ENCODE results near the gene RHOV.
"Not testable (repeated sequence)": the region's sequence is repeated elsewhere in the genome, so short reads cannot be mapped to it uniquely, and the experiment has no call there.

Gene RHOV

GRCh38 chr15:40871749-40872617 is 2.1 kb downstream of the RHOV start:
- no peak for DNase-seq

DNA sequence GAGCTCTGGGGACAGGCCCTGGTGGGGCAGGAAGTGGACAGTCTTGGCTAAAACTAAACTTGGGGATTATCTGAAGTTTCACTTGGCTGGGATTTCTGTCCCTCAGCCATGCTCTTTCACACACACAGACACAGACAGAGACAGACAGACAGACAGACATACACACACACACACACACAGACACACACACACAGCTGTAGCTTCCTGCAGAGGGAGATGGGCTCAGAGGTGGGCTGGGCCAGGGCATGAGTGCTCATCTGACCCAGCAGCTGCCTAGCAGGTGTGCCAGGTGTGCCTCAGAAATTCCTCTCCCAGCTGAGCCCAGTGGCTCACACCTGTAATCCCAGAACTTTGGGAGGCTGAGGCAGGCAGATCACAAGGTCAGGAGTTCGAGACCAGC is 3.3 kb downstream of the RHOV start:
- DNase-seq = no peak

DNA sequence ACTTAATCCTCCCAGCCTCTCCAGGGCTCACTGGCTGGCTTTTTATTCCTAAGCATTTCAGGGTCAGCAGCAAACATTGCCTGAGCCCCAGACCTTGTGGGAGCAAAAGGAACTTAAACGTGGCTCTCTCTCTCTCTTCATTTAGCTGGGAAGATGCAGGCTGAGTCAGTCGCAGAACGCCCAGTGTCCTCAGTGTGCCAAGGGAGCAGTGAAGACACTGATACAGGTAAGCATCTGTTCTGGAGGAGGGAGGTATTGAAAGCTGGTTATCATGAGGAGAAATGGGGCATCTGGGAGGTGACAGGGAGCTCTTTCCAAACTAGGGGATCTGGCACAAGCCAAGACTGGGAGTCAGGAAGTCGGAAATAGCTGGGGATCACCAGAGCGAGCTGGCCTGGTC is 4.3 kb downstream of the RHOV start:
- DNase-seq = no peak

- no peak for DNase-seq
Observed at GRCh38 chr15:40867199-40867598, 6.8 kb downstream of the RHOV start.

DNA sequence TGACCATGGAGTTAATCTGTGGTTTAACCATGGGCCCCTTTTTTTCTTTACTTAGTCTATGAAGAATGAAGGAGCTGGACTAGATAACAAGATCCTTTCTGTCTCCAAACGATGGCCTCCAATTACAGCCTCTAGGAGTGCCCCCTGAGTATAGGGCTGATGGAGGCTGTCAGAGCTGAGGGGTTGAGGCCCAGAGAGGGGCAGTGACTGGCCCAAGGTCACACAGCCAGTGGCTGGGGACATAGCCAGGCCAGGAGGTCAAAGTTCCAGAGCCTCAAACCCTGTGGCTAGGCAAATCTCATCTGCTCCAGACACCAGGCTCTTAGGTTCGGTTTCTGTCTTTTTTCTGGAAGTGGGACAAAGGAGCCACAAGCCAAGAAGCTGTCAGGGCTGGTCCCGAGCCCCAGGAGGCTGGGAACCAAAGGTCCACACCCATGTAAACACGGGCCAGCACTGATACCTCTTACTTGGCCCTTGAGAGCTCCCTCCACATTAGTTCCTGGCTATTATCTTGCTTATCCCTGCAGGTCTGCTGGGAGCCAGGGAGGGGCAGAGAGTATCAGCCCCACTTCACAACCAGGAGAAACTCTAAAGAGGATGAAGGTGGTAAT is 10.3 kb downstream of the RHOV start:
- DNase-seq = no peak

GRCh38 chr15:40861147-40861546 is 12.9 kb downstream of the RHOV start:
- DNase-seq = not testable (repeated sequence)

DNA sequence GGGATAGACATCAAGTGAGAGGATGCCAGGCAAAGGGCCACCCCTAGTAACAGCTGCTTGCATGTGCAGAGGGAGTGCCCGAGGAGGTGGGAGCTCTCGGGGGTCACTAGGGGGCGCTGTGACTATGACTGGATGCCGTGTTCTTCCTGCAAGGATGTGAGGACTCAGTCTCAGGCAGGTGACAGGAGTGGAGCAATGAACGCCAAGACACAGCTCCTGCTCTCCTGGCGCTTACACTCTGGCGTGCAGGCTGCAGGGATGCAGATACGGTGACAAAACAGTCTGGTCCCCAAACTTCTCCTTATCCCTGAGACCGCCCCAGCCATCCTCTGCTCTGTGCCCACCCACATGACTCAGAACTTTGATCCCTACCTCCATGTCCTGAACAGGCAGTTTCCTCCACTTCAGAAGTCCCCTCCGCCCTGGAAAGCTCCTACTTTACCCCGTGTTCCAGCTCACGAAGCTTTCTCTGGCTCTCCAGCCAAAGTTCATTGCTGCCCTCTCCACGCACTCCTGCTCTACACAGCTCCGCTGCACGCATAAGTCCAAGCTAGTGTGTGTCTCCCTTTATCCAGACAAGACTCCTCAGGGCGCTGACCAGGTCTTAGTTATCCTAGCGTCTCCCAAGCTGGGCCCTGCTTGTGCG is 14.7 kb downstream of the RHOV start:
- DNase-seq = peak; percentile 13

- DNase-seq = no peak
Observed at GRCh38 chr15:40858706-40859105, 15.3 kb downstream of the RHOV start.

DNA sequence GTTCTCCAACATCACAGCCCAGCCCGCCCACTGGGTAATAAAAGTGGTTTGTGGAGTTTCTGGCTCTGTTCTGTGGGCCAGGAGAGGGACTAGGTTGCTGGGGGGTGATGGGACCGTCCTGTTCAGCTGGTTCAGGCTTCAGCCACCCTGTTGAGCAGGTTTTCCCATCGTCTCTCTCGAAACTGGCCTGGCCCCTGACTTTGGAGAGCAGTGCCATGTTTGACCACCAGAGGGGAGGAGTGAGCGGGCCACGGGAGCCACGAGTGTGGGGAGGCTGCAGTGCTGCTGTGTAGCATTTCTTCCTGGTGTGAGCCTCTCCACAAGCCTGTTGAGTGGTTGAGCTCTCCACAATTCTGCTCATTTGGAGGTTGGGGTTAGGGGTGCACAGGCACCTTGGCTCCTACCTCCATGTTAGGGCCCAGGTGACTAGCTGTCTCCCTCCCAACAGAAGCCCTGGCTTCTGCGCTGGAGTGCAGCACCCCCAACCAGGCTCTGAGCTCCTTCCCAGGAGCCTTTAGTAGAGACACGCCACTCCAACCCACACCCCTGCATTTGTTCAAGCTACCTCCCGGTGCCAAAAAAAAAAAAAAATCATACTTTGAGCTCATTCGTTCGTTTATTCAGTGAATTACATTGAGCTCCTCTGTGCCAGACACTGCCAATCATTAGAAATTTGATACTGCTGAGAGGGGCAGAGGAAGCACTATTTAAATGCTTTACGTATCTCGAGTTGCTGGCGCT is 16.3 kb downstream of the RHOV start:
- no peak for DNase-seq

DNA sequence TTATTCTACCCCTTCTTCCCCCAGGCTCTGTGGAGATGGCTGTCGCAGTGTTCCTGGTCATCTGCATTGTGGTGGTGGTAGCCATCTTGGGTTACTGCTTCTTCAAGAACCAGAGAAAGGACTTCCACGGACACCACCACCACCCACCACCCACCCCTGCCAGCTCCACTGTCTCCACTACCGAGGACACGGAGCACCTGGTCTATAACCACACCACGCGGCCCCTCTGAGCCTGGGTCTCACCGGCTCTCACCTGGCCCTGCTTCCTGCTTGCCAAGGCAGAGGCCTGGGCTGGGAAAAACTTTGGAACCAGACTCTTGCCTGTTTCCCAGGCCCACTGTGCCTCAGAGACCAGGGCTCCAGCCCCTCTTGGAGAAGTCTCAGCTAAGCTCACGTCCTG is 17.3 kb downstream of the RHOV start:
- no peak for DNase-seq

GRCh38 chr15:40855706-40856234 is 18.3 kb downstream of the RHOV start:
- no peak for DNase-seq

DNA sequence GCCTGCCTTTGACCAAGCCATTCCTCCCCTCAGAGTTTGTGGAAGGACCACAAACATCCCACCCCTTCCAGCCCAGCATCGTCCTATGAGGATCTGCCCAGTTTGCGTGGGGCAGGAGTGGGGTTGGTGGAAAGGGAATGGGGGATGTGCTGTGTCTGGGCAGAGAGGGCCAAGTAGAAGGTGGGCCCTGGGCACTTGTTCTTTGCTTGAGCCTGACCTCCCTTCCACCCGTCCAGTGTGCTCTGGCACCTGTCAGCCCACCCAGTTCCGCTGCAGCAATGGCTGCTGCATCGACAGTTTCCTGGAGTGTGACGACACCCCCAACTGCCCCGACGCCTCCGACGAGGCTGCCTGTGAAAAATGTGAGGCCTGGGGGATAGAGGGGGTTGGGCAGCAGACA is 19.9 kb downstream of the RHOV start:
- DNase-seq = no peak

DNA sequence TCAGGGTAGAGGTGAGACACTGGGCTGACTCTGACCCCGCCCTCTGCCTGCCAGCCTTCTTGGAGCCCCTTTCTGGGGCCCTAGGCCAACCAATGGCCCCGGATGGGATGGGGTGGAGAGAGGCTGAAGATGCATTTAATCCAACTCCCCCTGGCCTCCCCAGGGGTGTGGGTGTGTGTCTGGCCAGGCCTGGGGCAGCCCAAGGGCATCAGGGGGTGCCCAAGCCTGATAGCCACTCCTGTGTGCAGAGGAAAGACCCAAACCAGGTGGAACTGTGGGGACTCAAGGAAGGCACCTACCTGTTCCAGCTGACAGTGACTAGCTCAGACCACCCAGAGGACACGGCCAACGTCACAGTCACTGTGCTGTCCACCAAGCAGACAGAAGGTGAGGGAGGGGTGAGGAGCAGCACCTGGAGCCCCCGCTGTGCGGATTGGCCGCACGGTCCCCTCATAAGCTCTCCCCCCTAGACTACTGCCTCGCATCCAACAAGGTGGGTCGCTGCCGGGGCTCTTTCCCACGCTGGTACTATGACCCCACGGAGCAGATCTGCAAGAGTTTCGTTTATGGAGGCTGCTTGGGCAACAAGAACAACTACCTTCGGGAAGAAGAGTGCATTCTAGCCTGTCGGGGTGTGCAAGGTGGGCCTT is 20.7 kb downstream of the RHOV start:
- no peak for DNase-seq

- no peak for DNase-seq
Observed at GRCh38 chr15:40852529-40852928, 21.5 kb downstream of the RHOV start.

DNA sequence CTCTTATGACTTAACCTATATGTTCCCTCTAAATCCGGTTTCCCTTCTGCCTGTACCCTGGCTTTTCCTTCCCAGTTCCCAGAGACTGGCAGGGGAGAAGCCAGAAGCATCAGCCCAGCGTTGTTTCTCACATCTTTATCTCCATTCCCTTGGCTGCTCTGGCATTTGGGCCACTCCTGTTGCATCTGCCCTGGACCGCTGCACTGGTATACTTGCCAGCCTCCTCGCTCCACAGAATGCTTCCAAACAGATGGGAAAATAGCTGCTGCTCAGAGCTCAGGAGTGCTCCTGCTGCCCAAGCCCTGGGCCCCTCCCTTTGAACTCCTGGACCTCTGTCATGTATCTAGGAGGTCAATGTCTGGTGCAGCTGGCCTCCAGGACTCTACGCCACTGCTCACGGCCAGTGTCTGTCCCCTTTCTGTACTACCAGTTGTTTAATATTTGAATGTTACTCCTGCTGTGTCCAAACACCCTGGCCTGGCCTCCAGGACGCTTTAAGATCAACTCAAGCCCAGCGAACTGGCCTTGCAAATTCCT is 23.4 kb downstream of the RHOV start:
- no peak for DNase-seq

- no peak for DNase-seq
Observed at GRCh38 chr15:40847223-40847961, 26.6 kb downstream of the RHOV start.

GRCh38 chr15:40846841-40847222 is 27.2 kb downstream of the RHOV start:
- no peak for DNase-seq

- no peak for DNase-seq
Observed at GRCh38 chr15:40845511-40846284, 28.3 kb downstream of the RHOV start.

- DNase-seq = no peak
Observed at GRCh38 chr15:40845036-40845435, 29.0 kb downstream of the RHOV start.

DNA sequence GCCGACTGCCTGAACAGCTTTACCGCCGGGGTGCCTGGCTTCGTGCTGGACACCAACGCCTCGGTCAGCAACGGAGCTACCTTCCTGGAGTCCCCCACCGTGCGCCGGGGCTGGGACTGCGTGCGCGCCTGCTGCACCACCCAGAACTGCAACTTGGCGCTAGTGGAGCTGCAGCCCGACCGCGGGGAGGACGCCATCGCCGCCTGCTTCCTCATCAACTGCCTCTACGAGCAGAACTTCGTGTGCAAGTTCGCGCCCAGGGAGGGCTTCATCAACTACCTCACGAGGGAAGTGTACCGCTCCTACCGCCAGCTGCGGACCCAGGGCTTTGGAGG is 29.4 kb downstream of the RHOV start:
- DNase-seq = no peak

Data from amniotic stem cell (primary cell).